Measurements from ENCODE around the gene TNRC6C.

Gene TNRC6C

DNA sequence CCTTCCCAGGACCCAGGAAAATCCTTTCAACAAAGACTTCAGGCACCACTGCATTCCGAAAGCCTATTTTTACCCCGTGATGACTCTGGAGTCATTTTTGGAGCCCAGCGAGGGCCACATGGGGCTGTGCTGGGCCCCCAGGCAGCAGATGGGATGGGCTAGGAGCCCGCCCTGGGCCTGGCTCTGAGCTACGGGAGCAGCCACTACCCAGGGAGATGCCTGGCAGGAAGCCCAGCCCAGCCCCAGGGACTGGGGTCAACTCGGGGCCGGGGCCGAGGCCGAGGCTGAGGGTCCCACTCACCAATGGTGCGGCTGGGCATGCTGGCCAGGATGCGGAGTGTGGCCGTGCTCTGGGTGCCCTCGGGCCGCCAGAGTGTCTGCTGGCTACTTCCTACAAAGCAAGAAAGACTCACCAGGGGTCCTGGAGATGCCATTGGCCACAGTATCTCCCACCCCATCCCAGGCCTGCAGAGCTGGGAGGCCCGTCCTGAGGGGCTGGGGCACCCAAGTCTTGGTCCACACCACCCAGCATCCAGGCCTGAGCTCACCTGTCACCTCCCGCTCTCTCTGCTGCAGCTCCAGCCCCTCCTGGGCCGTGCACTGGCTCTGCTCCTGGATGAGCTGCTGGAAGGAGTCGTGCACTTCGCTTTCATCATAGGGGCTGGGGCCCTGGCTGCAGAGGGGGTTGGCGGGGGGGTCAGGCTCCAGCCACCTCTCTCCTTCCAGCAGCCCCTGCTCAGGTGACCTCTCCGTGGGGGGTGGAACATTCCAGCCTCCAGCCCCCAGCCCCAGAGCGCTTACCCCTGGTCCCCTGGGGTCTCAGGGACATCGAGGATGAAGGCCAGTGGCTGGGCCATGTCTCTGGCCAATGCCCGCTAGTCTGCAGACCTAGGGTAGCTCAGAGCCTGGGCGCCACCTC is 167.7 kb downstream of the TNRC6C start:
- H3K9ac ChIP-seq (ENCODE audit: low read length), result peak overlapping the region; percentile 93

DNA sequence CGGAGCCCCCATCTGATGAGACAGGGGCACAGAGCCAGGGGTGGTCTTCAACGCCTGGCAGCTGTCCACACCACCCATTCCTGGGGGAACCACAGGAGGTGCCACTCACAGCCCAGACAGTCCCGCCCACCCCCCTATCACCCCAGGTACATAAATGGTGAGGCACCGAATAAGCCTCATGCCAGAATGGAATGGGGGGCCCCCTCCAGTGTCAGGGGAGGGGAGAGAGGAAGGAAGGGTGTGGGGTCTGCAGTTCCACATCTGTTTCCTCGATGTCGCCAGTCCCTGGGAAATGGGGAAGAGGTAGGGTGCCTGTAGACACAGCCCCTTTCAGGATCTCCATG is 168.4 kb downstream of the TNRC6C start:
- Histone ChIP-seq H3K9me2 (replicated peaks; ENCODE audit: insufficient read depth, low read length) (no peaks in the 10 kb centered on the region), H3K27ac (ENCODE audit: low read depth, low read length) (peak overlapping the region; percentile 95), H3K36me3 (ENCODE audit: low read length) (peaks cover 5% of the 10 kb centered on the region), H3K4me3 (ENCODE audit: insufficient read depth, low read length, poor library complexity, severe bottlenecking) (peak overlapping the region; percentile 78), H3K4me2 (ENCODE audit: low read depth, low read length, poor library complexity, severe bottlenecking) (peak overlapping the region; percentile 90), H3F3A (ENCODE audit: insufficient read depth) (peaks cover 36% of the 10 kb centered on the region), H3K9me3 (ENCODE audit: insufficient read depth, low read length) (no peaks in the 10 kb centered on the region), H3K27me3 (ENCODE audit: low read length) (no peaks in the 10 kb centered on the region), H3K79me2 (ENCODE audit: insufficient read depth, low read length) (peaks cover 40% of the 10 kb centered on the region), H2AFZ (ENCODE audit: low read depth, low read length, severe bottlenecking) (no peak overlapping the region), H3K9ac (ENCODE audit: low read length) (peak overlapping the region; percentile 93), H4K20me1 (ENCODE audit: low read depth, low read length) (no peaks in the 10 kb centered on the region; the same call in 1 of the 2 replicates)
- TF ChIP-seq CTCF (IDR thresholded peaks at IDR 0.05; ENCODE audit: insufficient read depth, low read length, poor library complexity, severe bottlenecking) (no peak), EZH2phosphoT487 (conservative IDR thresholded peaks at IDR 0.05; ENCODE audit: low read length) (no peak)

More for the DNA sequence above, 167.7 kb downstream of the TNRC6C start:
- H3K9me3 ChIP-seq (ENCODE audit: insufficient read depth, low read length), result no peaks in the 10 kb centered on the region
- peaks cover 38% of the 10 kb centered on the region for H3K79me2 ChIP-seq (ENCODE audit: insufficient read depth, low read length)
- H3K4me2 ChIP-seq (ENCODE audit: low read depth, low read length, poor library complexity, severe bottlenecking), result peak overlapping the region; percentile 90
- peak overlapping the region; percentile 95 for H3K27ac ChIP-seq (ENCODE audit: low read depth, low read length)
- H4K20me1 ChIP-seq (ENCODE audit: low read depth, low read length), result no peaks in the 10 kb centered on the region; the same call in 1 of the 2 replicates
- H3K36me3 ChIP-seq (ENCODE audit: low read length), result peaks cover 5% of the 10 kb centered on the region
- peak overlapping the region; percentile 78 for H3K4me3 ChIP-seq (ENCODE audit: insufficient read depth, low read length, poor library complexity, severe bottlenecking)
- no peaks in the 10 kb centered on the region for H3K27me3 ChIP-seq (ENCODE audit: low read length)
- H3K9me2 ChIP-seq (replicated peaks; ENCODE audit: insufficient read depth, low read length), result no peaks in the 10 kb centered on the region
- no peak overlapping the region for H2AFZ ChIP-seq (ENCODE audit: low read depth, low read length, severe bottlenecking)
- H3F3A ChIP-seq (ENCODE audit: insufficient read depth), result peaks cover 36% of the 10 kb centered on the region
- TF ChIP-seq EZH2phosphoT487 (conservative IDR thresholded peaks at IDR 0.05; ENCODE audit: low read length) (no peak), CTCF (IDR thresholded peaks at IDR 0.05; ENCODE audit: insufficient read depth, low read length, poor library complexity, severe bottlenecking) (no peak)

DNA sequence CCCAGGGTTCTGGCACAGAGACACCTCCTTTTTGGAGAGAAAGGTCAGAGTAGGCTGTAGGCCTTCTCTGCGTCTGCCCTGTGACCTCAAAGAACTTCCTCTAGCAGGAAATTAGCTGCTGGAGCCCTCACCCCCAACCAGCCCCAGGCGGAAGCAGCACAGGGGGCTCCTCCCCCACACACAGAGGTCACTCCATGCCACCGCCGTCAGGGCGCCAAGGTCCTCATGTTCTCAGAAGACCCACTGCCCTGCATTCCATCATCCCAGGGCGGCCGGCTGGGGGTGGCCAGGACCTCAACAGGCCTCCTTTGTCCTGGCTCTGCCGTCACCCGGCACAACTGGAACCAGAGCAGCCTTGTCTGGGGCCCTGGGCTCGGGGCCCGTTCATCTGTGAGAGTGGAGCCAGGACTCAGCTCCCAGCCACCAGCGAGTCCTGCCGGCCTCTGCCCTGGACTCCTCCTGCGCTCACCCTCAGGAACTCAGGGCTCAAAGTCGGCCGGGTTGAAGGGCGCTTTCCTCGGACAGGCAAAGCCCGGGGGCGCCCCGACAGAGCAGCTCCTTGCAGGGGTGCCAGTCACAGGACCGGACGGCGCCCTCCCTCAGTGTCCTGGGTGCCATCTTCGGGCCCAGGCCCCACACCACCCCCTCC is 168.9 kb downstream of the TNRC6C start:
- Histone ChIP-seq H3K36me3 (ENCODE audit: low read length) (peaks cover 5% of the 10 kb centered on the region), H2AFZ (ENCODE audit: low read depth, low read length, severe bottlenecking) (no peak overlapping the region), H3K9ac (ENCODE audit: low read length) (peak overlapping the region; percentile 93), H3K27me3 (ENCODE audit: low read length) (no peaks in the 10 kb centered on the region), H3K9me2 (replicated peaks; ENCODE audit: insufficient read depth, low read length) (no peaks in the 10 kb centered on the region), H3K79me2 (ENCODE audit: insufficient read depth, low read length) (peaks cover 39% of the 10 kb centered on the region), H3K27ac (ENCODE audit: low read depth, low read length) (peak overlapping the region; percentile 95), H3K4me3 (ENCODE audit: insufficient read depth, low read length, poor library complexity, severe bottlenecking) (peak overlapping the region; percentile 78), H3K4me2 (ENCODE audit: low read depth, low read length, poor library complexity, severe bottlenecking) (peak overlapping the region; percentile 90), H4K20me1 (ENCODE audit: low read depth, low read length) (no peaks in the 10 kb centered on the region), H3F3A (ENCODE audit: insufficient read depth) (peaks cover 36% of the 10 kb centered on the region), H3K9me3 (ENCODE audit: insufficient read depth, low read length) (no peaks in the 10 kb centered on the region)
- no peak for TF ChIP-seq CTCF (IDR thresholded peaks at IDR 0.05; ENCODE audit: insufficient read depth, low read length, poor library complexity, severe bottlenecking)
- no peak for TF ChIP-seq EZH2phosphoT487 (conservative IDR thresholded peaks at IDR 0.05; ENCODE audit: low read length)

Measured in SU-DHL-6 (cell line).